ENCODE data around the gene FCRL4. TPM values are rescaled to one million over a fixed set of nuclear protein-coding genes. Genes with fewer than 3 reads are reported as not detected.

Gene FCRL4
- total and polyA plus RNA-seq, 2 of the 4 experiments (the other 2 are of a cell fraction) = not detected

DNA sequence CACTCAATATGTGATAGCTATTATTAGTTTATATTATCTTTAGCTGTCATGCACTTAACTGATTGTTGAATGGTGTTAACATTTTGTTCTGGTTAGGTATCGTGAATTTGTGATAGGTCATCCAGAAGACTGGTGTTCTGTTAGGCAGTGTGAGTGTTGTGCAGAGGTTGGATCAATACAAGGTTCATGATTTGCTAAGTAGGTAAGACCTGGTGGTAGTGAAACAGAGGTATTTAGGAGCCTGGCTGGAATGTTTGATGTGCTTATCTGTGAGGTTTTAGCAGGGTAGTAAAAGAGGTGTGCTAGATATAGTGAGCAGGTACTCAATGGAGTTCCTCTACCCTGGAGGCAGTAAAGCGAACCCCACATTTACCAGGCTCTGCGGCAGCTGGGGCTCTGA is 20.3 kb upstream of the FCRL4 start:
- 0% methylated on average over 1 of the region's 3 CpGs; no CpG with 5 or more reads in 1 of the 2 experiments for WGBS, 2 experiments (ENCODE audit: extremely low coverage in 2 of 2, insufficient read length in 1 of 2)
- no TSS peak for BruUV-seq (replicated peaks)

More for the DNA sequence above, 20.3 kb upstream of the FCRL4 start:
- ATAC-seq (ENCODE audit: low read depth) (no peak), DNase-seq (no peak)
- TF ChIP-seq FOS (IDR thresholded peaks at IDR 0.05; ENCODE audit: low read depth, low read length) = no peak
- TF ChIP-seq SMC3 (IDR thresholded peaks at IDR 0.05; ENCODE audit: low read depth, low read length) = no peak
- no peak for TF ChIP-seq RAD21 (IDR thresholded peaks at IDR 0.05; ENCODE audit: low read length)
- TF ChIP-seq NFE2L2 (IDR thresholded peaks at IDR 0.05; ENCODE audit: low read depth, low read length) = no peak
- TF ChIP-seq MXI1 (IDR thresholded peaks at IDR 0.05; ENCODE audit: borderline replicate concordance, low read depth, low read length) = no peak
- TF ChIP-seq RCOR1 (IDR thresholded peaks at IDR 0.05; ENCODE audit: insufficient replicate concordance, low read length) = no peak
- TF ChIP-seq, protein P1, sequence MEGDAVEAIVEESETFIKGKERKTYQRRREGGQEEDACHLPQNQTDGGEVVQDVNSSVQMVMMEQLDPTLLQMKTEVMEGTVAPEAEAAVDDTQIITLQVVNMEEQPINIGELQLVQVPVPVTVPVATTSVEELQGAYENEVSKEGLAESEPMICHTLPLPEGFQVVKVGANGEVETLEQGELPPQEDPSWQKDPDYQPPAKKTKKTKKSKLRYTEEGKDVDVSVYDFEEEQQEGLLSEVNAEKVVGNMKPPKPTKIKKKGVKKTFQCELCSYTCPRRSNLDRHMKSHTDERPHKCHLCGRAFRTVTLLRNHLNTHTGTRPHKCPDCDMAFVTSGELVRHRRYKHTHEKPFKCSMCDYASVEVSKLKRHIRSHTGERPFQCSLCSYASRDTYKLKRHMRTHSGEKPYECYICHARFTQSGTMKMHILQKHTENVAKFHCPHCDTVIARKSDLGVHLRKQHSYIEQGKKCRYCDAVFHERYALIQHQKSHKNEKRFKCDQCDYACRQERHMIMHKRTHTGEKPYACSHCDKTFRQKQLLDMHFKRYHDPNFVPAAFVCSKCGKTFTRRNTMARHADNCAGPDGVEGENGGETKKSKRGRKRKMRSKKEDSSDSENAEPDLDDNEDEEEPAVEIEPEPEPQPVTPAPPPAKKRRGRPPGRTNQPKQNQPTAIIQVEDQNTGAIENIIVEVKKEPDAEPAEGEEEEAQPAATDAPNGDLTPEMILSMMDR (conservative IDR thresholded peaks at IDR 0.05; ENCODE audit: low read depth, low read length) = no peak
- no peak for TF ChIP-seq MAFK (IDR thresholded peaks at IDR 0.05; ENCODE audit: low read depth, low read length)
- no peak for TF ChIP-seq CHD1 (IDR thresholded peaks at IDR 0.05; ENCODE audit: low read depth, low read length)
- TF ChIP-seq, protein P2, sequence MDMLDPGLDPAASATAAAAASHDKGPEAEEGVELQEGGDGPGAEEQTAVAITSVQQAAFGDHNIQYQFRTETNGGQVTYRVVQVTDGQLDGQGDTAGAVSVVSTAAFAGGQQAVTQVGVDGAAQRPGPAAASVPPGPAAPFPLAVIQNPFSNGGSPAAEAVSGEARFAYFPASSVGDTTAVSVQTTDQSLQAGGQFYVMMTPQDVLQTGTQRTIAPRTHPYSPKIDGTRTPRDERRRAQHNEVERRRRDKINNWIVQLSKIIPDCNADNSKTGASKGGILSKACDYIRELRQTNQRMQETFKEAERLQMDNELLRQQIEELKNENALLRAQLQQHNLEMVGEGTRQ (IDR thresholded peaks at IDR 0.05; ENCODE audit: low read depth, low read length) = no peak
- TF ChIP-seq BHLHE40 (IDR thresholded peaks at IDR 0.05; ENCODE audit: low read depth, low read length) = no peak
- TF ChIP-seq, protein P3, sequence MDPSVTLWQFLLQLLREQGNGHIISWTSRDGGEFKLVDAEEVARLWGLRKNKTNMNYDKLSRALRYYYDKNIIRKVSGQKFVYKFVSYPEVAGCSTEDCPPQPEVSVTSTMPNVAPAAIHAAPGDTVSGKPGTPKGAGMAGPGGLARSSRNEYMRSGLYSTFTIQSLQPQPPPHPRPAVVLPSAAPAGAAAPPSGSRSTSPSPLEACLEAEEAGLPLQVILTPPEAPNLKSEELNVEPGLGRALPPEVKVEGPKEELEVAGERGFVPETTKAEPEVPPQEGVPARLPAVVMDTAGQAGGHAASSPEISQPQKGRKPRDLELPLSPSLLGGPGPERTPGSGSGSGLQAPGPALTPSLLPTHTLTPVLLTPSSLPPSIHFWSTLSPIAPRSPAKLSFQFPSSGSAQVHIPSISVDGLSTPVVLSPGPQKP (IDR thresholded peaks at IDR 0.05; ENCODE audit: borderline replicate concordance, low read depth, low read length) = no peak
- TF ChIP-seq MAZ (IDR thresholded peaks at IDR 0.05; ENCODE audit: borderline replicate concordance, low read depth, low read length) = no peak
- no peak for TF ChIP-seq CEBPB (IDR thresholded peaks at IDR 0.05; ENCODE audit: low read depth, low read length)
- TF ChIP-seq POLR2A (IDR thresholded peaks at IDR 0.05; ENCODE audit: low read depth, low read length) = no peak
- no peak for TF ChIP-seq RFX5 (IDR thresholded peaks at IDR 0.05; ENCODE audit: low read depth, low read length)
- Histone ChIP-seq H2BK120ac (ENCODE audit: low read depth, low read length) (no peak overlapping the region), H4K20me1 (ENCODE audit: insufficient read depth, low read length) (no peaks in the 10 kb centered on the region), H2AFZ (replicated peaks; ENCODE audit: low read length, poor library complexity) (no peak overlapping the region), H3K27ac (ENCODE audit: insufficient read depth, low read length) (no peak overlapping the region), H3K14ac (replicated peaks; ENCODE audit: low read depth, low read length) (no peak overlapping the region), H2AK5ac (ENCODE audit: low read depth, low read length) (no peak overlapping the region), H3K4me2 (ENCODE audit: low read depth, low read length) (no peak overlapping the region), H3K4me3 (ENCODE audit: insufficient read depth, low read depth, low read length) (no peak overlapping the region), H3K9ac (ENCODE audit: low read depth, low read length) (no peak overlapping the region), H2AK9ac (replicated peaks; ENCODE audit: low read depth, low read length, poor library complexity) (no peak overlapping the region), H3K18ac (ENCODE audit: low read depth, low read length) (no peak overlapping the region), H2BK15ac (ENCODE audit: low read depth, low read length) (no peak overlapping the region), H3K4ac (ENCODE audit: low read depth, low read length) (no peak overlapping the region), H4K5ac (ENCODE audit: low read depth, low read length) (no peak overlapping the region), H3K36me3 (ENCODE audit: control insufficient read depth, insufficient read depth, low read length) (no peaks in the 10 kb centered on the region), H3K79me1 (ENCODE audit: low read depth in 1 of 2, low read length in 2 of 2) (no peaks in the 10 kb centered on the region), H2BK20ac (ENCODE audit: low read depth, low read length) (no peak overlapping the region), H3K23ac (ENCODE audit: low read depth, low read length) (no peak overlapping the region), H4K91ac (ENCODE audit: insufficient read depth, low read depth, low read length) (no peak overlapping the region), H3K56ac (ENCODE audit: extremely low read depth, insufficient read depth, low read length) (no peak overlapping the region), H2BK5ac (ENCODE audit: low read depth, low read length, poor library complexity, severe bottlenecking) (no peak overlapping the region), H4K8ac (ENCODE audit: low read depth in 2 of 2, low read length in 2 of 2) (no peak overlapping the region), H3K9me1 (ENCODE audit: insufficient read depth, low read length) (no peaks in the 10 kb centered on the region), H3K4me1 (ENCODE audit: control insufficient read depth, insufficient read depth, low read length) (no peaks in the 10 kb centered on the region), H3K27me3 (ENCODE audit: control insufficient read depth, insufficient read depth, low read length) (no peaks in the 10 kb centered on the region), H3K9me3 (ENCODE audit: control insufficient read depth, insufficient read depth, low read length) (no peaks in the 10 kb centered on the region)
- in situ Hi-C loops (cut with MboI; ENCODE audit: low sequenced_read_pairs) = no loop called here
- dilution Hi-C loops (cut with HindIII; ENCODE audit: low sequenced_read_pairs, unreplicated experiment) = no loop called here
- ChIA-PET POLR2A (ENCODE audit: unreplicated experiment) (no interaction called here), CTCF (no interaction called here)
- intact Hi-C loops (cut with micrococcal nuclease) = no loop called here

All from IMR-90 (cell line).